Fibroblast of villous mesenchyme (primary cell): ENCODE data around the gene CAMKMT. TPM values are rescaled to one million over a fixed set of nuclear protein-coding genes. Genes with fewer than 3 reads are reported as not detected.
A peak's percentile ranks its signal among the peaks of the same experiment; 100 is the strongest.

Experiments
- DNase-seq: peaks from one replicate; pipeline ENCODE4 v3.0.0-alpha.2; 2010; ENCODE audit warnings: low read depth
- H3K4me3 ChIP-seq: 2 replicates; pipeline ENCODE4 v1.5.1; 2011; ENCODE audit warnings: low read depth, mild to moderate bottlenecking, low read length
- CTCF ChIP-seq: IDR thresholded peaks from 2 replicates; pipeline ENCODE4 v1.5.1; 2012; ENCODE audit warnings: low read depth, mild to moderate bottlenecking, low read length; ENCODE audit not compliant: insufficient read depth
- total RNA-seq: library from RNA; depleted of rRNA; stranded (reverse); fragments of >200 nt; gene quantifications from 2 replicates; pipeline ENCODE4 v1.2.3, GENCODE V29; 2012

Gene CAMKMT
- total RNA-seq, 1 donor, result 9.9 TPM

- no peak for DNase-seq
- no peak for TF ChIP-seq CTCF
- H3K4me3 ChIP-seq, result no peak overlapping the region
These were observed 175.5 kb downstream of the CAMKMT start for GRCh38 chr2:44537264-44537663.

GRCh38 chr2:44542520-44542919 lies 180.8 kb downstream of the CAMKMT start:
- TF ChIP-seq CTCF, result no peak
- DNase-seq, result no peak
- H3K4me3 ChIP-seq, result no peak overlapping the region

GRCh38 chr2:44543773-44544725 lies 182.3 kb downstream of the CAMKMT start:
- no peak for TF ChIP-seq CTCF
- H3K4me3 ChIP-seq, result no peak overlapping the region
- DNase-seq, result peak; percentile 21

GRCh38 chr2:44545005-44545404 lies 183.3 kb downstream of the CAMKMT start:
- H3K4me3 ChIP-seq, result no peak overlapping the region
- TF ChIP-seq CTCF, result no peak
- DNase-seq, result no peak

GRCh38 chr2:44546459-44547127 lies 184.8 kb downstream of the CAMKMT start:
- no peak for DNase-seq
- no peak for TF ChIP-seq CTCF
- H3K4me3 ChIP-seq, result no peak overlapping the region

- DNase-seq, result no peak
- no peak overlapping the region for H3K4me3 ChIP-seq
- TF ChIP-seq CTCF, result no peak
These were observed 186.0 kb downstream of the CAMKMT start for GRCh38 chr2:44547718-44548117.
